ENCODE data around the gene TLL1. TPM values are rescaled to one million over a fixed set of nuclear protein-coding genes. Genes with fewer than 3 reads are reported as not detected.

The TLL1 gene
- total RNA-seq, 1 donor = not detected

DNA sequence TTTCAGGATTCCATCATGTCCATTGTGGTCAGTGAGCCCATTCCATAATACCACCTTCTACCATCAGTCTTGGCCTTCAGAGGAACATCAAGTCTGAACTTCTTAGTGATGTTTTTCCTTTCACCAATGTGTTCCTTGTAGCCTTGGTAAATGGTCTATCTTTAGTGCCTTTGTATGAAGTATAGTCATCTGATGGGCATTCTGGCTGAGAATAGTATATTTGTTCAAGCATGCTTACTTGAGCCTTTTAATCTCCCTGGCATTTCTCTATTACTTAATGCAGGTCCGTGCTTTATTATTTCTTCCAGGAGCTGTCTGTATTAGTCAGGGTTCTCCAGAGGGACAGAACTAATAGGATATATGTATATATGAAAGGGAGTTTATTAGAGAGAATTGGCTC lies 99.7 kb downstream of the TLL1 start:
- Histone ChIP-seq H3K4me3 (ENCODE audit: low read length) (no peak overlapping the region), H3K27me3 (ENCODE audit: insufficient read depth, low read length) (no peaks in the 10 kb centered on the region), H3K9me3 (ENCODE audit: low read depth, low read length) (peaks cover 4% of the 10 kb centered on the region), H3K4me1 (ENCODE audit: insufficient read depth, low read length) (no peaks in the 10 kb centered on the region)

DNA sequence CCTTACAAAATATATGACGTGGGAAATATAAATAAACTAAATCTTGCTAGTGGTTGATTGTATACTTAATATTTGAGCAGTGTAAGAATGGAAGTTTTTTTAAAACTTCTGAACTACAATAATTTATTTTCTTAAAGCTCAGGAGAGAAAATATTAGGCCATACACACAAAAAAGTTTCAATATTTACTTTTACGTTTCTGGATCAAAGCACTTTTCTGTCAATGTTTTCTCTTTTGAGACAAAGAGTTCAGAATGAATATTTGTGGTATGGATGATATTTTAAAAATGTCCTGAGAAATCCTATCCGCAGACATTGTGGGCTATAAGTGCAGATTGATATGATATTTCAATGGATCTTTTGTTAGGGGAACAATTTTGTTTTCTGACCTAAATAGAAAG lies 109.9 kb downstream of the TLL1 start:
- Histone ChIP-seq H3K27me3 (ENCODE audit: insufficient read depth, low read length) (no peaks in the 10 kb centered on the region), H3K9me3 (ENCODE audit: low read depth, low read length) (no peaks in the 10 kb centered on the region), H3K4me1 (ENCODE audit: insufficient read depth, low read length) (no peaks in the 10 kb centered on the region), H3K4me3 (ENCODE audit: low read length) (no peak overlapping the region)

DNA sequence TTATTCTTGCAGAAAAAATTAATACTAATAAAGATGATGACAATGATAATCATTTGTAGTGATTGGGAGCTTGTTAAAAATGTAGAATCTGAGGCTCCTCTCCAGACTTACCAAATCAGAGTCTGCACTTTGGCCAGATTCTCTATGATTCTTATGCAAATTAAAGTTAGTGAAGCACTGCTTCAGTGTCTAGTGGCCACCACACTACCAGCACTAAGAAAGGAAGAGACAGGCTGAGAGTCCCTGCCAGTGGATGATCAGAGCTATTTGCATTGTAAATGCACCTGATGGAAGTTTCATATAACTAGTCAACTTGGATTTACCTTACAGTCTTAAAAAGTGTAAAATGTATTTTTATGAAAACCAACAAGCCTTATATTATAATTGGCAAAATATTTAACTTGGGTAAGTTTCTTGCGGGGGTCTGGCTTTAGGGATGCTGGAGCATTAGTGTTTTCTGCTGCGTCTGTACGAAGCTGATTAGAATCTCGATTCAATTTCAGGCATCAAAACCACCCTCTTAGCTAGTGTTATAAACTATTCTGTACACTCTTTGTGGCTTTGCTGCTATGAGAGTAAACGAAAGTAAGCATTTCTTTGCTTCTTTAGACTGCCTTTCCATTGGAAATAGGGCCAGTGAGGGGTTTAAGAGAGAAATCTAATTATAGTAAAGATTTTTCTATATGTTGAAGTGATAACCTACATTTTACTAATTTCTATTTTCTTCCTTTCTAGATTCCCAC lies 114.1 kb downstream of the TLL1 start:
- Histone ChIP-seq H3K9me3 (ENCODE audit: low read depth, low read length) (no peaks in the 10 kb centered on the region), H3K27me3 (ENCODE audit: insufficient read depth, low read length) (no peaks in the 10 kb centered on the region), H3K4me1 (ENCODE audit: insufficient read depth, low read length) (no peaks in the 10 kb centered on the region), H3K4me3 (ENCODE audit: low read length) (no peak overlapping the region)

DNA sequence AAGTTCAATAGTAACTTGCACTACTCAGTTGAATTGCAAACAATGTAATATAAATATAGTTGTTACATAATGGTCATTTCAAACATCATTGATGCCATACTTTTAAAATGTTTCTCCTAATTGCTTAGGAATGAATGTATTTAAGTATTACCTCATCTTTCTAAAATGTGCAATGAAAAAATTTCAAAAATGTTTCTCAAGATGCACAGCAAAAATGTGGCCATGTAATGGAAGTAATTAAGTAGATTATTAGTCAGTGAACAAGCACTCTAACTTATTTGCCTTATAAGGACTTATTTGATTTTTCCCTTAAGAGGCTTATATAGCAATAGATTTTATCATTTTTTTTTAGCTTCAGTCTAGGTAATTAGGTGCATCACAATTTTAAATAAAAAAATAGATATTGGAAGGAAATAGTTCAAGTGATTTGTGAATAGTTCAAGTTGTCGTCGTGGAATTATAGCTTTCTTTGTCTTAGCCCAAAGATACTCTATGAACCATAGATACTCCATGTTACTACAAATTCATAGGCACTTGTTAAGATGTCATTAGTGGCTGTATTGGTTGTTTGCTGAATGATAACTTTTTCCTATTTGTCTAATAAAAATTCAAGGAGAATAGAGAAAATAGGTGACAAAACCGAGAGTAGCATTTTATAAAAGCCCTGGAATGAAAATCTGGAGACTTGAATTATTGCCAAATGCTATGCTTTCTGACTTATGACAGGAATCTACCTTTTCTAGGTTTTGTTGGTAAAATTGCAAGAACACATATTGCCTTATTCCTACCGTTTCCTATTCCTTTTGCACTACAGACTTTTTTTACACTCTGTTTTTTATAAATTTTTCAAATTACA lies 118.5 kb downstream of the TLL1 start:
- Histone ChIP-seq H3K9me3 (ENCODE audit: low read depth, low read length) (no peaks in the 10 kb centered on the region), H3K27me3 (ENCODE audit: insufficient read depth, low read length) (no peaks in the 10 kb centered on the region), H3K4me3 (ENCODE audit: low read length) (no peak overlapping the region), H3K4me1 (ENCODE audit: insufficient read depth, low read length) (no peaks in the 10 kb centered on the region)

DNA sequence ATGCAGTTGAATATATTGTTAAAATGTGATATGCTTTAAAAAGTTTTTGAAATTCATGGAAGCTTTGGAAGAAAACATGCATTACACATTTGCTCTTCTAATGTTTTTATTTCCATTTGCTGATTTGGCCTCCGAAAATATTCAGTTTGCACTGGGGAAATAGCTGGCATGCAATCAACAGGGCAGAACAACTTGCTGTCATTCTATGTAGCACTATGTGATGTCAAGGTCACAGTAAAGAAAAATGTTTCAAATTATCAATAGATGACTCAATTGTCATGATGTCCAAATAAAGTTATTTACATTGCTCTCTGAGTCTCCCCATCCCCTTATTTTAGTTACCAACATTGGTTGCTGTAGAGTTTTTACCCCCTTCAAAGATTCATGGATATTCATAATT lies 119.2 kb downstream of the TLL1 start:
- Histone ChIP-seq H3K4me1 (ENCODE audit: insufficient read depth, low read length) (no peaks in the 10 kb centered on the region), H3K9me3 (ENCODE audit: low read depth, low read length) (no peaks in the 10 kb centered on the region), H3K27me3 (ENCODE audit: insufficient read depth, low read length) (no peaks in the 10 kb centered on the region), H3K4me3 (ENCODE audit: low read length) (no peak overlapping the region)

DNA sequence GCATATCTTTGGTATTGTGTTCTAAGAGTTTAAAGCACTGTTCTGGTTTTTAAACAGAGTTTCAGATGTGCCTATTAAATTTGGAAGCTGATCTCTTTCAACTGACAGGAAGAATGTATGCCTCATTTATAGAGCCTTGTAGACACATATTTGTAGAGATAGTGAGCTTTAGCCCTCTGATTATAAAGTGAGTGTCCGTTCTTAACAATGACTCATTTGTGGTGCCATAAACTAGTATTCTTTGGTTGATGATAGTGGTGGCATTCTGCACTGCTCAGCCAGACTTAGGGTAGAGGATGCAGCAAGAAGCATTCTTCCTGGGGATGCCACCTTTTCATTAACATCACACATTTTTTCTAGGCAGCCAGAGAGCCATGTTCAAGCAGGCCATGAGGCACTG lies 121.7 kb downstream of the TLL1 start:
- no peaks in the 10 kb centered on the region for H3K4me1 ChIP-seq (ENCODE audit: insufficient read depth, low read length)
- no peaks in the 10 kb centered on the region for H3K27me3 ChIP-seq (ENCODE audit: insufficient read depth, low read length)
- H3K4me3 ChIP-seq (ENCODE audit: low read length) = no peak overlapping the region
- no peaks in the 10 kb centered on the region for H3K9me3 ChIP-seq (ENCODE audit: low read depth, low read length)

DNA sequence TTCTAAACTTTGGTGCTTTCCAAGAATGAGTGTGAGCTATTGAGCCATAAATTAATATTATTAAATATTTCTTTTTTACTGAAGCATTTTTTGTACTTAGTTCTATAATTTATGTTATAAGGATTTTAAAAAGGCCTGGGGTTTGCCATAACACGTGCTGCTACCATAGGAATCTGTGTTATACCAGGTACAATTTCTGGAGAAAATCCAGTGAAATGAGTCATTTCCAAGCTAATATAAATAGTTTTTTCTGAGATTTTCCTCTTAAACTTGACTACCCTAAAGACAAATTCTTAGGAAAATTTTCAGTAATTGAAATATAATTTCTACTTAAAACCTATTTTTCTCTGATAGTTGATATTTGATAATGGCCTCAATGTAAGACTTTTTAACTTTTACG lies 130.8 kb downstream of the TLL1 start:
- H3K4me1 ChIP-seq (ENCODE audit: insufficient read depth, low read length) = no peaks in the 10 kb centered on the region
- no peaks in the 10 kb centered on the region for H3K9me3 ChIP-seq (ENCODE audit: low read depth, low read length)
- no peak overlapping the region for H3K4me3 ChIP-seq (ENCODE audit: low read length)
- no peaks in the 10 kb centered on the region for H3K27me3 ChIP-seq (ENCODE audit: insufficient read depth, low read length)

DNA sequence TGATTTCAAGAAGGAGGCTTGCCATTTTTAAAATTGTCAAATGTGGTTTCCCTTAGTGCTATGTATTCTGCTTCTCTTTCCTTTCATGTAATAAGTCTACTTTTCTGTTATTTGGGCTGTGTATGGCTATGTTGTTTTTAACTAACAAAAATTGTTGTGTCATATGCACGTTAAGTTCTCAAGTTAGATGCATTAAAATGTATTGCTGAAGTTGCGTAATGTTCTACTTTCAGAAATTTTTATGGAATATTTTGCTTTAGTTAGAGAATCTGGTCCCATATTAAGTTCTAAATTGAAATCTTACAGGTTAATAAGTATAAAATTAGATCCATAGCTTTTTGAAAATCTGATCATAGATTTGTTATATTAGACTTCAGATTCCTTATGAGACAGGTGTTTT lies 133.2 kb downstream of the TLL1 start:
- H3K4me3 ChIP-seq (ENCODE audit: low read length) = no peak overlapping the region
- H3K9me3 ChIP-seq (ENCODE audit: low read depth, low read length) = no peaks in the 10 kb centered on the region
- no peaks in the 10 kb centered on the region for H3K27me3 ChIP-seq (ENCODE audit: insufficient read depth, low read length)
- H3K4me1 ChIP-seq (ENCODE audit: insufficient read depth, low read length) = no peaks in the 10 kb centered on the region

DNA sequence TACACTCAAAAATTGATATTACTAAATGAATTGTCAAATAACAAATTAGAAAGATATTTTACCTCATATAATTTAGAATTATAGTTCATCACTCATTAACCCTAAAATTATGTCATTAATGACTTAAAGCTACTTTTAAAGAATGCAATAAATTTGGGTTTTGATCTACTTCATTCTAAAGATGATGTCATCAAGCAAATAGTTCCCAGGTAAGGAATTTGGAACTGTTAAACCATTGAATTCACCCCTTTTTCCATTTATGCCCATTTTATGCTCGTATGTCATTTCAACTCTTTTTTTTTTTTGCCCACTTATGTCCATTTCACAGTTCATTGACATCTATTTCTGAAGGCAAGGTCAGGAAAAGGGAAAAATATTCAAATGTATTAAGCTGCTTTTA lies 135.5 kb downstream of the TLL1 start:
- Histone ChIP-seq H3K9me3 (ENCODE audit: low read depth, low read length) (no peaks in the 10 kb centered on the region), H3K4me3 (ENCODE audit: low read length) (no peak overlapping the region), H3K27me3 (ENCODE audit: insufficient read depth, low read length) (no peaks in the 10 kb centered on the region), H3K4me1 (ENCODE audit: insufficient read depth, low read length) (no peaks in the 10 kb centered on the region)

DNA sequence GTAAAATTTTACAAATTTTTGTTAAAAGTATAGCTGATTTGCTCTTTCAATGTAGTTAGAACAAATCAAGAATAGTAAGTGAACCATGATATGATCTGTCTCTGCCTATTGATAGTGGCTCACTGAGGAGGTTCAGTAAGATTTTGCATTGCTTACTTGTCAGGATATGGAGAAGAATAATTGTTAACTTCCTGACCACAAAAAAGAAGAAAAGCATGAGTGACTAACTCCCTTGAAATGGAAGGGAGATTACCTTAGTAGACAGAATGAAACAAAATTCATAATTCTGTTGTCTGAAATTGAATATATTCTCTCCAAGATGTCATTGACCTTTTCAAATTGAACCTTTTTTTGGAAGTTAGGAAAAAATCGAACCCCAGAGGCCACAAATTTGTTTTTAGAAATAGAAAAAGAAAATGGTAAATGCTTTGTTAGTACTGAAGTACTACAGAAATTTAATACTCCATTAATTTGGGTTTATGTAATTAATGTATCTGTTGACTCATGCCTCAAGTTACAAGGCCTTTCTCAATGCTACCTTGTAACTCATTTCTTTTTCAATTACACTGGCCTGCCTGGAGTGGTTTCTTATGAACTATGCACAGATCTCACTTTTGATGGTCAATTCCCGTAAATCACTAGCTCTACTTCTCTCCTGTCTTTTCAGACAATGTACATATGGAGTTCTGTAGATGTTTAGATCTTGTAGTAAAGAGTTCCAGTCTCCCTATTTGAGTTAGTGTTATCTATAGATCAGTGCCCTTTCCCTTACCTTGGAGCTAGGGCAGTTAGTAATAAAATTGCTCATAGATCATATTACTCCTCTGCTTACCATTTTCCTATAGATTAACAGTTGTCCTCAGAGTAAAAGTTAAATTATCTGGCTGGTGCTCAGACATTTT lies 139.3 kb downstream of the TLL1 start:
- Histone ChIP-seq H3K4me1 (ENCODE audit: insufficient read depth, low read length) (no peaks in the 10 kb centered on the region), H3K4me3 (ENCODE audit: low read length) (no peak overlapping the region), H3K9me3 (ENCODE audit: low read depth, low read length) (no peaks in the 10 kb centered on the region), H3K27me3 (ENCODE audit: insufficient read depth, low read length) (no peaks in the 10 kb centered on the region)

DNA sequence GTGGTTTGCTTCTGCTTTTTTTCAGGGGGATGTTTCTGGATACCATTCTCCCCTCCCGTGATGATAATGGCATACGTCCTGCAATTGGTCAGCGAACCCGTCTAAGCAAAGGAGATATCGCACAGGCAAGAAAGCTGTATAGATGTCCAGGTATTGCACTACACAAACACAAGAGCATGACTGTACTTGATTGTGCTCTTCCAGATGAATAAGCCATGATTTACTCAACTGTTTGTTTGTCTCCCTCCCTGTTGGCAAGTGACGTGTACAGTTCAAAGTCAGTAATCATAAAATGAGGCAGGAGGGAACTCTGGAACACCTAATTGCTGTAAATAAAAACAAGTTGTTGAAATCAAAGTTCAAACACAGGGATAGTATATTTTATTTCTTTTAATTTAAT lies 141.4 kb downstream of the TLL1 start:
- H3K4me3 ChIP-seq (ENCODE audit: low read length) = no peak overlapping the region
- H3K4me1 ChIP-seq (ENCODE audit: insufficient read depth, low read length) = no peaks in the 10 kb centered on the region
- no peaks in the 10 kb centered on the region for H3K9me3 ChIP-seq (ENCODE audit: low read depth, low read length)
- H3K27me3 ChIP-seq (ENCODE audit: insufficient read depth, low read length) = no peaks in the 10 kb centered on the region

DNA sequence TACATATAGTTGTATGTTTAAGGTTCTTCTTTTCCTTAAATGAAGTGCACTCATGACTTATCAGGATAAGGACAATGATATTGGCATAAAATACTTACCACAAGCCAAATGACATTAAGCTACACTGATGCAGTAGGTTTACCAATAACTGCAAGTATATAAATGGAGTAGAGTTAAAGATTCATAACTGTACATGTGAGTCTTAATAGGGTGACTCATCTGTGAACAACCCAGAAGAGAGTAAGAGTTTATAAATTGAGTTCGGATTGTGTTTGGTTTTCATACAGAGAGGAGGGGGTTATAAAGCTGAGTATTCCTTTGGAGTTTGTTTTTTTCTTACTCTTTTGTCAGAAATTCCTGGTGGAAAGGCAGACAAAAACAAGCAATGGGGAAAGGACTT lies 144.8 kb downstream of the TLL1 start:
- Histone ChIP-seq H3K4me3 (ENCODE audit: low read length) (no peak overlapping the region), H3K4me1 (ENCODE audit: insufficient read depth, low read length) (no peaks in the 10 kb centered on the region), H3K9me3 (ENCODE audit: low read depth, low read length) (no peaks in the 10 kb centered on the region), H3K27me3 (ENCODE audit: insufficient read depth, low read length) (no peaks in the 10 kb centered on the region)

DNA sequence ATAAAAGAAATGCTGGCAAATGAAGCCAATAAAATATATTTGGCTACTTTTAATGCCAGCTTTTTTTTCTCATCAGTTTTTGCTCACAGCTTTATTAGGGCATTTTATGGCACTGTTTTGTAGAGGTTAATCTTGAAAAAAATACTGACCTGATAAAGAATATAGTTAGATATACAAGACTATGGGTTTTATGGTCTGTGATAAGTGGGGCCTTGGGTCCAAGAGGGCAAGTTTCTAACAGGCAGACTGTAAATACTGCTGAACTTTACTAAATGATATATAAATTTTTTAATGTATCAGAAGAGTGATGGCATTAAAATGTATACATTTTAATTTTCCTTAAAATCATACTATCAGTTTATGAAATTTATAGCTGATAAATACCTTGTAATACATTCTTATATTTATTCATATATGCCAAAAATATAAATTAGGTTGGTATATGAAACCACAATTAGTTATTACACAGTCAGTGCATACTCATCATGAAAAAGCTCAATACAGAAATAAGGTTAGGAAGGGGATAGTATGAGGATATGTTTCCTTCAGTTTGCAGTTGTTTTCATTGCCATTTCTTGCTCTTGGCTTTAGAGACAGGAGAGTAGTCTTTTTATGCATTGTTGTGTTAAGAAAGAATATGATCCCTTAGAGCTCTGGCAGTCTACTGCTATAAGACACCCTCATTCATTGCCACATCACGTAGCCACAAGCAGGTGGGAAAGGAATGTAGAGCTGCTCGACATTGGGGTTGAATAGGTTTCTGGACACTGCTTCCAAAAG lies 146.6 kb downstream of the TLL1 start:
- no peak overlapping the region for H3K4me3 ChIP-seq (ENCODE audit: low read length)
- no peaks in the 10 kb centered on the region for H3K9me3 ChIP-seq (ENCODE audit: low read depth, low read length)
- H3K4me1 ChIP-seq (ENCODE audit: insufficient read depth, low read length) = no peaks in the 10 kb centered on the region
- no peaks in the 10 kb centered on the region for H3K27me3 ChIP-seq (ENCODE audit: insufficient read depth, low read length)

DNA sequence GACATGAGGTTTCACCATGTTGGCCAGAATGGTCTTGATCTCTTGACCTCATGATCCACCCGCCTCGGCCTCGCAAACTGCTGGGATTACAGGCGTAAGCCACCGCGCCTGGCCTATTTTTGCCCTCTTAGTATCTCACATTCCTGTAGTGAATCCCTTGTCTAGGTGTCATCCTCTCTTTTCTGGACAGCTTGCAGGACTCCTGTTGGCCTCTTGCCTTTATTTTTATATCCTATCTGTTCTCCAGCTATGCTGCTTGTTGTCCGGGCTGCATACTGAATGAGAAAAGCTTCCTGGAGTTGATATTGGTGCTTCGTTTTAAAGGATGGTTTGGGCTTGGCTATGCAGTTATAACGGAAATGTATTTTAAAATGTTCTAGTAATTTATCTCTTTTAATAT lies 148.6 kb downstream of the TLL1 start:
- Histone ChIP-seq H3K9me3 (ENCODE audit: low read depth, low read length) (no peaks in the 10 kb centered on the region), H3K27me3 (ENCODE audit: insufficient read depth, low read length) (no peaks in the 10 kb centered on the region), H3K4me1 (ENCODE audit: insufficient read depth, low read length) (no peaks in the 10 kb centered on the region), H3K4me3 (ENCODE audit: low read length) (no peak overlapping the region)
